Skin of body (tissue), 2 donors: ENCODE data around the gene PIK3CB. TPM values are rescaled to one million over a fixed set of nuclear protein-coding genes. Genes with fewer than 3 reads are reported as not detected.

ENCODE experiments used
- DNase-seq: peaks from one replicate; lab custom pipeline; 2025; lab: John Stamatoyannopoulos, UW
- total RNA-seq: library from RNA; depleted of rRNA; stranded (reverse); fragments of >200 nt; gene quantifications from one replicate; pipeline ENCODE4 v1.2.3, GENCODE V29; 2014

The PIK3CB gene
- total RNA-seq: 35.4 TPM

GRCh38 chr3:138834596-138835396 is at the start of gene PIK3CB:
Gene PIK3CB (minus strand): TSS chr3:138834928. CDS start chr3:138759343, 75,585 bp downstream.
- DNase-seq: peak; percentile 70

GRCh38 chr3:138881233-138881632 is 46.5 kb upstream of the PIK3CB start:
- DNase-seq: no peak

- DNase-seq: no peak
Measured at GRCh38 chr3:138879541-138880380, 45.0 kb upstream of the PIK3CB start.

GRCh38 chr3:138877226-138877625 is 42.5 kb upstream of the PIK3CB start:
- DNase-seq: no peak

GRCh38 chr3:138875754-138876664 is 41.3 kb upstream of the PIK3CB start:
- no peak for DNase-seq

- DNase-seq: no peak
Measured at GRCh38 chr3:138875096-138875753, 40.5 kb upstream of the PIK3CB start.

- DNase-seq: no peak
Measured at GRCh38 chr3:138873471-138874278, 38.9 kb upstream of the PIK3CB start.

GRCh38 chr3:138872632-138873031 is 37.9 kb upstream of the PIK3CB start:
- no peak for DNase-seq

- no peak for DNase-seq
Measured at GRCh38 chr3:138867996-138868395, 33.3 kb upstream of the PIK3CB start.

- DNase-seq: no peak
Measured at GRCh38 chr3:138863776-138864113, 29.0 kb upstream of the PIK3CB start.

GRCh38 chr3:138862924-138863775 is 28.4 kb upstream of the PIK3CB start:
- no peak for DNase-seq

GRCh38 chr3:138862531-138862923 is 27.8 kb upstream of the PIK3CB start:
- no peak for DNase-seq

- DNase-seq: no peak
Measured at GRCh38 chr3:138861798-138862197, 27.1 kb upstream of the PIK3CB start.

- no peak for DNase-seq
Measured at GRCh38 chr3:138856799-138857198, 22.1 kb upstream of the PIK3CB start.

GRCh38 chr3:138854940-138855339 is 20.2 kb upstream of the PIK3CB start:
- no peak for DNase-seq

GRCh38 chr3:138854204-138854603 is 19.5 kb upstream of the PIK3CB start:
- no peak for DNase-seq

GRCh38 chr3:138850151-138850550 is 15.4 kb upstream of the PIK3CB start:
- no peak for DNase-seq

- DNase-seq: no peak
Measured at GRCh38 chr3:138849222-138849940, 14.7 kb upstream of the PIK3CB start.

GRCh38 chr3:138848696-138849095 is 14.0 kb upstream of the PIK3CB start:
- no peak for DNase-seq
